HG03064 (cell line): ENCODE measurements around the gene LMO1.

Experiments
- ATAC-seq: cut with Tn5 transposase; IDR thresholded peaks from one replicate; pipeline ENCODE4 v1.9.1; 2021; ENCODE audit warnings: low read depth; ENCODE audit not compliant: unreplicated experiment

LMO1 gene

DNA sequence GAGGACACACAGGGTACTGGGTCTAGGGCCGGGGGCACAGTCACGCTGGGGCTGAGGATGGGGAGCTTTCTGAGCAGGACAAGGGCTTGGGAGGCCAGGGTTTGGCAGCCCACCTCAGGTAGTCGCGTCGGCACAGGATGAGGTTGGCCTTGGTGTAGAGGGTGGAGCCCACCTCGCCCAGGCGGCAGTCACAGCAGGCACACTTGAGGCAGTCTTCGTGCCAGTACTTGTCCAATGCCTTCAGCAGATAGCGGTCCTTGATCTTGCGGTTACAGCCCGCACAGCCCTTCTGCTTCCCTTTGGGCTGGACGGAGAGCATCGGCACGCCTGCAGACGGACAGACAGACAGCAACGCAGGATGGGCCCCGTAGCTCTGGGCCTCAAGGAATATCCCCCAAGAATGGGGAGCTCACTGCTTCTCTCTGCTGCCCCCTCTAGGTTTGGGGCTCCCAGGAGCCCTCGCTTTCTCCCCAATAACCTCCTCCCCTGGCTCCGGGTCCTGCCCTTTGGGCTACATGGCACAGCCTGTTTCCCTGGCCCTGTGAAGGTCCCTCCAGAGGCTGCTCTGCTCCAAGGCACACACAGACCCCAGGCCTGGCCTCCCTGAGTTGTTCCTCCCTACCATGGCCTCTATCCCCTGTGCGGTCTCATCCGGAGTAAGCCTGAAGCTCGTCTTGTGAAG lies 33.4 kb downstream of the LMO1 start:
- ATAC-seq: no peak

DNA sequence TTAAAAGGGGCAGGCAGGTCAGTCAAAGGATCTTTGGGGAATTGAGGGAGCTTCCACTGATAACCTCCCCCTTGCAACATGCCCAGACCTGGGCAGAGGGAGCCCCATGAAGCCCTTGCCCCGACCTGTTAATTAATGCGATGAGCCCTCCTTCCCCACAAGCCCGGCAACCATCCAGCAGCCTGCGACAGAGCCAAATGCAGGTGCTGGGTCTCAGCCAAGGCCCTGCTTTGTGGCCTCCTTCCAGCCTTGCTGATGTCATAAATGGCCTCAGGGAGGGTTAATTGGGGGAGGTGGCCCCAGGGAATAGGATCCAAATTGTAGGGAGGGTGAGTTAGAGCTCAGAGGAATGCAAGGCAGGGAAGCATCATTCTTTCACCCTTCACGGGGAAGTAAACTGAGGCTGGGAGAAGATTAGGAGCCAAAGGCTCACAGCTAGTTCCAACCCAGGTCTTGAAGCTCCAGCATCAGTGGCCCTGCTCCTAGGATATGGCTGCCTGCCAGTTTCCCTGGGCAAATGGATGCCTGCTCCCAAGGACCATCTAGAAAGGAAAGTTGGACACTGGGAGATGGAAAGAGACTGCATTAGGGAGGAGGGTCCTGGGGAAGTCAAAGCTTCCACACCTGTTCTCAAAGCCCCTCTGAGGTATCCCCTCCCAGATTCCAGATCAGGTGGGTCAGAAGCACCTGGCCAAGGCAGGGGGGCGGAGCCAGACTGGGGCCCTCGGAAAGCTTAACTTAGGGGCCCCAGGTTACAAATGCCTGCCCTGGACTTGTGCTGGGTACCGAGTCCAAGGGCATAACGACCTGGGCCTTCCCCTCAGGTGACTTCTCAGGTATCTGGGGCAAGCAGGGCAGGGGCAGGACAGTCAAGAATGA lies 34.1 kb downstream of the LMO1 start:
- ATAC-seq: no peak

DNA sequence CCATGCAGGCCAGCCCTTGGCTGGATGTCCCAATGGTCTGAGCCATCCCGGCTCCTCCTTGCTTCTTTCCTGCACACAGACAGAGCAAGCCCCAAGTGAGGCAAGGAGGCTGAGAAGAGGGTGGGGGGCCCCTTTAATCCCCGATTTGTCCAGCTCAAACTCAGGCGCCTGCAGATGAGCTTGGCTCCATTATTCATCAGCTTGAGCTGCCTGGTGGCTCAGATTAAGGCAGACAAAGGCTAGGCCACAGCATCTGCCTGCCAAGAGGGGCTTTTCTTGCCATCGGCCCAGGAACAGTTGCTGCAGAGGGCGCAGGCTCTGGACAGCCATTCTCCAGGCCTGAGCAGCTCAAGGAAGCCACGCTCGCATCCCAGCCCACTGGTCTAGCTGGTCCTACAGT lies 35.4 kb downstream of the LMO1 start:
- no peak for ATAC-seq

DNA sequence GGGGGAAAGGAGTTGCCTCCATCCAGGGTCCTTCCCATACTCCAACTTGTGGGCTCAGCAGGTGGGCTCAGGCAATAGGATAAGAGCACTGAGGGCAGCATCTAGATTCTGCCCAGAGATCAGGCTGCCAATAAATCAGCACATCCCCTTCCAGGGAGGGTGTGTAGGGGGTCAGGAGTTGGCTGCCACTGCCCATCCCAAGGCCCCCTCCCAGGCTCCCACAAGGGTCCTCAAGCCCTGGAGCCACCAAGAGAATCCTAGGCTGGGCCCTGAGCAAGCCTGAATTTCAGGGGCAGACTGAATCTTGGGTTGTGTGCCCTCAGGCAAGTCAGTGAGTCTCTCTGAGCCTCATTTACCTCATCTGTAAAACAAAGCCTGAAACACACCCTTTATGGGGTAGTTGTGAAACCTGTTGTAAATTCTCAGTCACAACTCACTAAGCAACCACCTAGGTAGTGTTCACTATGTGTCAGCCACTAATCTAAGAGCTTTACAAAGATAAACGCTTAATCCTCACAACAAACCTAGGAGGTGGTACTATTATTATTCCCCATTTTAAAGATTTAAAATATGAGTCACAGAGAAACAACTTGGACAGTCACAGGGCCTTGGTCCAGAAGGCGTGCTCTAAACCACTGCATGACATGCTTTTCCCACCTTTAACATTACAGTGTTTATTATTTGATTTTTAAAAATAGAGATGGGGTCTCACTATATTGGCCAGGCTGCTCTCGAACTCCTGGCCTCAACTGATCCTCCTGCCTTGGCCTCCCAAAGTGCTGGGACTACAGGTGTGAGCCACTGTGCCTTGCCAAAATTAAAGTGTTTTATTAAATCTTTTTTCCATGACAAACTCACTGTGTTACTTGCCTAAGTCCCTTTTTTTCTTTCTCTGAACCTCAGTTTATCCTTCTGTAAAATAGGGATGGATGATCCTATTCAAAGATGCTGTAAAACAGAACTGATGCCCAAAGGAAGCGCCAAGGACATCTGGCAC lies 36.2 kb downstream of the LMO1 start:
- ATAC-seq: no peak

DNA sequence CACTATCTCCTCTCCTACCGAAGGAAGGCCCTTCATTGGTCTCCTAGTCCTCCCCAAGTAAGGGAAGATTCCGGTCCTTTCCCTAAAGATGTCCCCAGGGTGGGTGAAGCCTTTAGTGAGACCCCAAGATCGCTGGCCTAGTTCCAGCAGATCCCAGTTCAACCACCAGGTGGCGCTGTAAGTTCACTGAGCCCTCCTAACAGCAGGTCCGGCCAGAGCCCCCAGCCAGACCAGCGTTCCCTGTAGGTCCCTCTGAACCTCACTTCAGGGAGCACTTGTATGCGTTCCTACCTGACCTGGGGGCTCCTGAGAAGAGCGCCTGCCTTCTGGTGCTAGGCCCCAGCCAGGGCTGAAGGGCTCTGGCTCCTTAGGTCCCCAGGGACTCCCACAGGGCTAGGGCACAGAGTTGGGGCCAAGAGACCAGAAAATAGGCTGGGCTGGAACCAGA lies 38.1 kb downstream of the LMO1 start:
- no peak for ATAC-seq

DNA sequence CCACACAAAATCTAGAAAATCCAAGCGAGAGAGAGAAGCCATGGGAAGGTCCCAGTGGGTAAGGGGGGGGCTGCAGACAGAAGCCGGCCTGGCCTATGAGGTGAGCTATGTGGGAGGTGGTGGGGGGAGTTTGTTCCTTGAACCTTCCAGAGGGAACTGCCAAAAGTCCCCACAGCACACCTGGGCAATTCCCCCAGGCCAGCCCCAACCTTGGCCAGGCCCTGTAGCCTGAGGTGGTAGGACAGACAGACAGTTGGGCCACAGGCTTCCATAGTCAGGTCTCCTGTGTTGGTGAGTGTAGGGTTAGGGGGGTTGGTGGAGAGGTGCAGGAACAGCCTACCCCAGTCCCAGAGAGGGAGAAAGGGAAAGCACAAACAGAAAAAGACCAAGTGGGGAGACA lies 39.0 kb downstream of the LMO1 start:
- ATAC-seq: no peak

DNA sequence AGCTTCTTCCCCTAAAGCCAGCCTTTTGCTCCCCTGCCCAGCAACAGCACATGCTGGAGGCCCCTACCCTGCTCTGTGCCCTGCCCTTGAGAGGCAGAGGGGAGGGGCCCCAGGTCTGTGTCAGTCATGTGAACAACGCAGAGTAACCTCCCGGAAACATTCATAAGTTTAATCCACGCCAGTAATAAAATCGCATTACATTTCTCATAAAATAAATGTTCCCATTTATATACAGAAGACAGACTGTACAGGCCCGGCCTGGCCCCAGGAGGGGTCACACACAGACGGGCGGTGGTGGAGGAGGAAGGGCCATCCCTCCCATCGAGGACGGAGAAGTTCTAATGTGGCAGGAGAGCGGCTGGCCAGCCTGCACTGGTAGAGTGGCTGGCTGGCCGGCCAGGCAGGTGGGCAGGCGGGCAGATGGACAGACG lies 39.5 kb downstream of the LMO1 start:
- no peak for ATAC-seq

DNA sequence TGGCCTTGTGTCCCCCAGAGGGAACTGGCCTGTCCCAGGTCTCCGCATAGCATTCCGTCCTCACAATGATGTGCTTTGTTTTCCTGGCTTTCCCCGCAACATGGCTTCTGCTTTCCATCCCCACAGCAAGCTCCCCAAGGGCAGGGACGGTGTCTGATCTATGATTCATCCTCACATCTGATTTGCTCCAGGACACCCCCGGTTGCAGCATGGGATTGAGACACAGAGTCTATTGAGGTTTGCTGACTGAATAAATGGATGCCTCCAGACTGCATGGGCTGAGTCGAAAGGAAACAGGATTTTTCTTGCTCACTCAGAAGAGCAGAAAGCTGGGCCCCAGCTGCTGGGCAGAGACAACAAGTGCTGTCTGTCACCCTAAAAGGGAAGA lies 40.2 kb downstream of the LMO1 start:
- ATAC-seq: no peak

DNA sequence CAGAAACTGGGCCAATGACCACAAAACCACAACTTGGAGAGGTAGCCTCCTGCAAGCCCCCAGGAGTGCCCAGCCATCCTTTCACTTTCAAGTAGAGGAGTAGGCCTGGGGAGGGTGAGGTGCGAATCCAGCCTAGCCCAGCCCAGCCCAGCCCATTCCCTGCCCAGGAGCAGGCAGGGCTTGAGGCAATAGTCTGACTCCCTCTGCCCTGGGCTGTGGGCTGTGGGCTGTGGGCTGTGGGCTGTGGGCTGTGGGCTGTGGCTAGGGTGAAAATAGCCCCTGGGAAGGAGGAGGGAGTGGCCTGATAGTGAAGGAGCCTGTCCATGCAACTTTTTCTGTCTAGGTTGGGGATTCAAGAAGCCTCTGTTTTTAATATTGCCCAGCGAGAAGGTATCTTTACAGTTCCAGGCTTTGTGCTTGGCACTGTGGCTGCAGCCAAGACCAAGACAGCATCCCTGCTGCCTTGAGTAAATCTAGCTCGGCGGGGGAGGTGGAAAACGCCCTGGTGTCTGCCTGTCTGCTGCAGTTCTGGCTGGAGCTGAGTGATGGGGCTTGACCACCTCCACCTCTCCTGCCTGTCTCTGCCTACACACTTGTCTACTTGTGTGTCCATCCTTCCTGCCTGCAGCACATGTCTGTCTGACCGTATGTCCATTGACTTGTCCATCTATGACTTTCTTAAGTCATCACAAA lies 40.7 kb downstream of the LMO1 start:
- ATAC-seq: no peak

DNA sequence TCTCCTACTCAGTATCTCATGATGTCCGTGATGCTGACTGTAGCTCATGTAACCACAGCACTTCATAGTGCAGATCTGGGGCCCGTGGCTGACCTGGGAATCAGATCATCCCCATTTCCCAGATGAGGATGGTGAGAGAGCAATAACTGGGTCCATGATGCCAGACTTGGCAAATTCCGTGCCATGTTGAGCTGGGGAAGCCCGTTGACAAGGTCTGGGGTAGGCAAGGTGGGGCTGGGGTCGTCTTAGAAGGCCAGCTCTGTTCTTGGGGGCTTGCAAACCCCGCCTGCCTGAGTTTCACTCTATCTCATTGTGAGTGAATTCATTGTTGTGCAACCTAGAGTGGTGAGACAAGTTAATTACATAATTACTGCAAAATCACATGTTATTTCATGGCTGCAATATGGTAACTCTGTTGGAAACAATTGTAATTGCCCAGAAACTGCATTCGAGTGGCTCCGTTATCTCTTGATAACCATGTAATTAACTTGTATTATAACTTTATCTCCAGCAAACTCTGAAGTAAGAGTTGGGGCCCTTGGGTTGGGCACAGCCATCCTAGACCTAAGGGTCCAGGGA lies 41.7 kb downstream of the LMO1 start:
- ATAC-seq: no peak

DNA sequence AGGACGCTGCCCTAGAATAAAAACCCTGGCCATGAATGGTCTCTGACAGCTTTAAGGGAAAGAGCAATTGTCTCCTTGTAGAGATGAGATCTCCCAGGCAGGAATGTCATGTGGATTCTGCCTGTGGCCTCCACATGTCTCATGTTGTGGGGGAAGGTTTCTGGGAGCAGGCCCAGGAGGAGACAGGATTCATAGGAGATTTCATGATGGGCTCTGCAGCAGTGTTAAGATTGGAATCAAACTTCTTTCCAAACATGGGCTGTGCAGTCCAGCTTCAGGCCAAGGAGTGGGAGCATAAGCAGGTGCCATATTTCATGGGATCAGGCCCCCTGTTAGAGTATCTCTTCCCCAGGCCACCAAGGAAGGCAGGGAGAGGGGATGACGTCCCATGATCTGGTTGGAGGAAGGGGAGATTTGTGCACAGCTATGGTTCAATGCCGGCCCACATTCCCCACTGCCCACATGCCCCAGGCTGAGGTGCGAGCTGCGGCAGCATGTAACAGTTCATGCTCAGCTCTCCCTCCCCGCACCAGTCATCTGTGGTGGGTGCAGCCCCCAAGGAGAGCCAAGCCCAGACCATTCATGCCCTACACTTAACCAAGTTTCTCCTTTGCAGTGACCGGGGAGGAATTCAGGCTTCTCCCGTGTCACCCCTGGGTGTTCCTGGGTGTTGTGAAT lies 42.5 kb downstream of the LMO1 start:
- no peak for ATAC-seq

DNA sequence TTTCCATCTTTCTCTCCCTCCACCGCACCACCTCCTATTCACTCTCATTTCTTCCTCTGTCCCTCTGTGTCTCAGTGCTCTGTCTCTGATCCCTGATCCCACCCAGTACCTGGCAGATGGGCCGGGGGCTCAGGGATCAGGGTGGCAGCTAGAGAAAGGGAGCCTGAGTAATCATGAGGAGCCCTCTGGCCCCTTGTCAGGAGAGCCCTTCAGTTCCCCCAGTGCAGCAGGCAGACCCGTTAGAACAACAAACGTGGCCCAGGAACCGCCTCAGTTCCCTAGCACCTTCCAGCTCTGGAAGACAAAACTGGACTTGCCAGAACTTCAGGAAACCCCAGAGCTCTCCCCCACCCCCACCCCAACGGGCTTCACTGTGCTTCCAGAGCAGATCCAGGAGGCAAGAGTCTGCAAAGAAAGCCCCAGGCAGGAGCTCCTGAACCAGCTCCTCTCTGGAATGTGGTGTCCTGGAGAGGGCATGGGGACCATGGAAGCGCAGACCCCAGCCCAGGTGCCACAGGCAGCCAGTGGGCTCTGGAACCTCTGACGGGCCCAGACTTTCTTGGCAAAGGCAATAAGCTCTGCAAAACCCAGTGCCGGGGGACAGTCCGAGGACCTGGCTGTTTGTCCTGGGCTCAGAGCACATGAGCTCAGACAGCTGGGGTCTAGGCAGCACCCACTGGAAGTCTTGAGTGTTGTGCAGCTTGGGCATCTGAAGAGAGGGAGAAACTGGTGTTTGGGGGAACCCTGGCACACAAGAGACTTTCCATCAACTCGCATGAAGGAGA lies 43.2 kb downstream of the LMO1 start:
- no peak for ATAC-seq

DNA sequence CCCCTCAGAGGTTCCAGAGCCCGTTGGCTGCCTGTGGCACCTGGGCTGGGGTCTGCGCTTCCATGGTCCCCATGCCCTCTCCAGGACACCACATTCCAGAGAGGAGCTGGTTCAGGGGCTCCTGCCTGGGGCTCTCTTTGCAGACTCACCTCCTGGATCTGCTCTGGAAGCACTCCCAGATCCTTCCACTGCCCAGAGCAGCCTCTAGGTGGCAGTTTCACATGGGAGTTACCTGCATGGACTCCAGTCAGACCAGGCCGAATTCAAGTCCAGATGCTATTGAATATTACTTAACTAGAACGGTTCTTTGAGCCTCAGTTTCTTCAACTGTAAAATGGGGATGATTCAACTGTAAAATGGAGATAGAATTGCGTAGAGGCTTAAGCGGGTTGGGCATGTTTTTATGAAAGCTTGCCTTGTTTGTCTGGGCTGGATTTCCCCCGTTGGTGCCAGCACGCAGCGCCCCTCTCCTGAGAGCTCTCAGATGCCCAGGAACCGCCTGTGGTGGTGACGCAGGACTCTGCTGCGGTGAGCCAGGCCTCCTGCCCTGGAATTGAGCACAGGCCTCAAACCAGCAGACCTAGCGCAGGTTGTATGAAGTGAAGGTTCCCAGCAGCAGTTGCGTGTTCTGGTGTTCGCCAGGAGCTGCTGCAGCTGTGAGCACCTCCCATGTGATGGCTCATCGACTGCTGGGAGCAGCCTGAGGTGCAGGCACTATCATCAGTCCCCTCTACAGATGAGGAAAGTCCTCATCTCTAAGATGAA lies 44.2 kb downstream of the LMO1 start:
- ATAC-seq: no peak

DNA sequence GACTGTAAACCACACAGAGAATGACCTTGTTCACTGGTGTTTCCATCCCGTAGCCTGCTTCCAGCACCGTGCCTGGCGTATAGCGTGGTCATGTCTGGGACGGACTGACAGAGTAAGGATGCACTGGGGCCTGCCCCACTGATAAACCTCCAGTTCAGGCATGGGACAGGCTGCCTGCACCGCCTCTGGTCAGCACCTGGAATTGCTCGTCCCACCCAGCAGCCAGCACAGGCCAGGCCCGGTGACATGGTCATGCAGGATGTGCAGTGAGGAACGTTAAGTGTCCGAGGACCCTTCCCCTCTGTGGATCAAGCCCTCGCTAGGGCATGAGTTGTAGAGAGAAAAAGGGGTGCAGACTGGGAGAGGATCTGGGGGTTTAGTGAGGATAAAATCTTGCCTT lies 44.8 kb downstream of the LMO1 start:
- ATAC-seq: no peak

DNA sequence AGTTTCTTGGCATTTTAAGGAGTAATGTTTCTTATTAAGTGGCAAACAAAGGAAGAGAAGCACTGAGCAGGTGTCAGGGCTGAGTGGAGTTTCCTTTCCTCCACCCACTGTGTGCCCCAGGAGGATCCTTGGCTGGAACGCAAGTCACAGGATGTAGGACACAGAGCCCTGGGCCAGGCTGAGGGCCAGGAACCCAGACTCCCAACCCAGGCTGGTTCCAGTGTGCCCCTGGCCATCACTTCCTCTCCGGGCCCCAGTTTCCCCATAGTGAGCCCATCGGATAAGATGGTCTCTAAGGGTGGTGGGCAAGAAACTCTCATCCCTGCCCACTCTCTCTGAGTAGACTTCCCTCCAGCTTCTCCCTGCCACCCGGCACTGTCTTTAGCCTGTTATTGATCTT lies 45.3 kb downstream of the LMO1 start:
- no peak for ATAC-seq

DNA sequence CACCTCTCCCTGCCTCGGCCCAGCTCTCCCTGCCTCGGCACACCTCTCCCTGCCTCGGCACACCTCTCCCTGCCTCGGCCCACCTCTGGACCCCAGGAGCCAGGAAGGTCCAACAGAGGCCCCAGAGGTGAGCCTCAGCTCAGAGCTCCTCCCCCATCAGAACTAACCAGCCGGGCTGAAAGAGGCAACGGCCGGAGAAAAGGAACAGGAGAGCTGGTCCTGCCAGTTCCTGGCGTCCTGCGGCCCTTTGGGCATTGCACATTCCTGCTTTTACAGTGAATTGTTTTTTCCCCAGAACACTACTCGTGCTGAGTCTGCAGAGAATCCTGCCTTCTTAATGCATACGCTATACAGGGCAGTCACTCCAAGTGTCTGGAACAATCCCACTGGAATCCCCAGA lies 45.8 kb downstream of the LMO1 start:
- no peak for ATAC-seq

DNA sequence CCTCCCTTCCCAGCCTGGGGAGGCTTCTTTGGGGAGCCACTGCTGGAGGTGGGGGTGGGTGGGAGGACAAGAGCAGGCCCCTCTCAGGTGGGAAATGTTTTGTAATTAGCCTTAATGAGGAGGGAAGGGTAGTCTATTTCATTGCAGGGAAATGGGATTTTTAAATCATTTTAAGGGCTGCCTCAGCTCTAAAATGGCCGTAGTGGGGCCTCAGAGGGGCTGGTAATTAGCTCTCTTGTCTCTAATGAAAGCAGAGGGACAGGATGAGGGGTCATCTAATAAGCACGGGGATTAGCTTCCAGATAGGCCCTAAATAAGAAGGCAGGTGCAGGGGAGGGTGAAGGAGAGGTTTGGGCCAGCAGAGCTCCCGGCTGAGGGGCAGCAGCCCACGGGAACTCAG lies 46.5 kb downstream of the LMO1 start:
- ATAC-seq: no peak

DNA sequence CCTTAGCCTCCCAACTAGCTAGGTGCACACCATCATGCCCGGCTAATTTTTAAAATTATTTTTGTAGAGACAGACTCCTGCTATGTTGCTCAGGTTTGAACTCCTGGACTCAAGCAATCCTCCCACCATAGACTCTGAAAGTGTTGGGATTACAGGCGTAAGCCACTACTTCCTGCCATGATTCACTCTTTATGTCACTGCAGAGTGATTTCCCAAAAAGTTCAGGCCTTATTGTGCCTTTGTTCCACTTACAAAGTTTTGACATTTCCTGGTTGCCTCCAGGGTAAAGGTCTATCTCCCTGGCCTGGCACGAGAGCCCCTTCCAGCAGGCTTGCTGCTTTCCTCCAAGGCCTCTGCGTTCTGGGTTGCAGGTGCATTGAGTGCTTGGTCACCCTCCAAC lies 50.3 kb downstream of the LMO1 start:
- ATAC-seq: no peak
